Astrocyte (in vitro differentiated cells and primary cell): ENCODE measurements around the gene AP3B1.

Source experiments
- EZH2 ChIP-seq: IDR thresholded peaks from 2 replicates; pipeline ENCODE4 v1.6.1; 2012; ENCODE audit warnings: mild to moderate bottlenecking, low read length, inconsistent platforms; ENCODE audit not compliant: insufficient read depth
- TF ChIP-seq, protein P1 (sequence below): IDR thresholded peaks from 2 replicates; pipeline ENCODE4 v1.5.1; 2011; ENCODE audit warnings: low read depth, mild to moderate bottlenecking, inconsistent platforms, low read length, moderate library complexity; ENCODE audit not compliant: insufficient read depth

DNA sequence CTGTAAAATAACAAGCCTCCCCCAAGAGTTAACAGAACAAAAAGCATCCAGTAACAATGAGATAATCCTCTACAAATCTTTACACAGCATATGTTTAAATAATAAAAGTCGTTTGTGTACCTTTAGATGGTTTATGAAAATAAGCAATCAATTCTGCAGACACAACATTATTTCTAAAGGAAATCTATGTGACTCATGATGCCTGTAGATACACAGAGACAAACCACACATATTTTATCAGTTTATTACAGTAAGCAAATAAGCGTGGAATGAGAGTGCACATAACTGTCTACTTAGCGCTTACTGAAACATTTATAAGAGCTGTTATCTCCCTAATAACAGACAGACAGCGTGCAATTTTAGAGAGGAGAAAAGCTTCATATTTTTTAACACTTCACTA is 243.6 kb downstream of the AP3B1 start:
- no peak for TF ChIP-seq EZH2
- TF ChIP-seq, protein P1, sequence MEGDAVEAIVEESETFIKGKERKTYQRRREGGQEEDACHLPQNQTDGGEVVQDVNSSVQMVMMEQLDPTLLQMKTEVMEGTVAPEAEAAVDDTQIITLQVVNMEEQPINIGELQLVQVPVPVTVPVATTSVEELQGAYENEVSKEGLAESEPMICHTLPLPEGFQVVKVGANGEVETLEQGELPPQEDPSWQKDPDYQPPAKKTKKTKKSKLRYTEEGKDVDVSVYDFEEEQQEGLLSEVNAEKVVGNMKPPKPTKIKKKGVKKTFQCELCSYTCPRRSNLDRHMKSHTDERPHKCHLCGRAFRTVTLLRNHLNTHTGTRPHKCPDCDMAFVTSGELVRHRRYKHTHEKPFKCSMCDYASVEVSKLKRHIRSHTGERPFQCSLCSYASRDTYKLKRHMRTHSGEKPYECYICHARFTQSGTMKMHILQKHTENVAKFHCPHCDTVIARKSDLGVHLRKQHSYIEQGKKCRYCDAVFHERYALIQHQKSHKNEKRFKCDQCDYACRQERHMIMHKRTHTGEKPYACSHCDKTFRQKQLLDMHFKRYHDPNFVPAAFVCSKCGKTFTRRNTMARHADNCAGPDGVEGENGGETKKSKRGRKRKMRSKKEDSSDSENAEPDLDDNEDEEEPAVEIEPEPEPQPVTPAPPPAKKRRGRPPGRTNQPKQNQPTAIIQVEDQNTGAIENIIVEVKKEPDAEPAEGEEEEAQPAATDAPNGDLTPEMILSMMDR: no peak
